Transverse colon (tissue), 4 donors: ENCODE data around the gene DNAJC22.

Experiments used
- POLR2AphosphoS5 ChIP-seq, 3 donors: sonication (generic); formaldehyde crosslinking; IDR thresholded peaks; one replicate each; pipeline ENCODE4 v1.6.1; 2016; ENCODE audit warnings: antibody characterized with exemption in 3 of 3
- TF ChIP-seq, protein P1 (sequence below), 5 experiments: fragments of 200-600 bp in 3 of 5; fragments of 450-650 bp in 2 of 5; sonication (generic) in 3 of 5; IDR thresholded peaks; 1 replicate in 2 of 5; 2 replicates in 3 of 5; pipeline ENCODE4 v1.5.1; 2016 to 2017; ENCODE audit warnings: antibody characterized with exemption in 5 of 5, inconsistent platforms in 3 of 5, mild to moderate bottlenecking in 2 of 5, moderate library complexity in 1 of 5

DNA sequence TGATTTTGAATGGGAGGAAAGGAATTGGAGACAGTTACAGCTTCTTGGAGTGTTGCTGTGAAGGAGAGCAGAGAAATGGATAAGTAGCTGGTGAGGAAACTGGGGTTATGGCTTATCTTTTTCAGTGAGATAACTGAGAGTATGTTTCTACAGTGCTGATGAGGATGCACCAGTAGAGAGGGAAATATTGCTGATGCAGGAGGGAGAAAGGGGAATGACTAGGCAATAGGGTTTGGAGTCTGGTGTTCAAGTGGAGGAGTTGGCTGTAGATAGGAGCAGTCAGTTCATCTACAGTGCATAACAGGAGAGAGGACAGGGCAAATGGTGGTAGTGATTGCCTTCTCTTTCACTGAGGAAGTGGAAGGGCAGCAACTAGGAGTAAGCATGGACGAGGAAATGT lies 53.6 kb downstream of the DNAJC22 start:
- TF ChIP-seq, protein P1, sequence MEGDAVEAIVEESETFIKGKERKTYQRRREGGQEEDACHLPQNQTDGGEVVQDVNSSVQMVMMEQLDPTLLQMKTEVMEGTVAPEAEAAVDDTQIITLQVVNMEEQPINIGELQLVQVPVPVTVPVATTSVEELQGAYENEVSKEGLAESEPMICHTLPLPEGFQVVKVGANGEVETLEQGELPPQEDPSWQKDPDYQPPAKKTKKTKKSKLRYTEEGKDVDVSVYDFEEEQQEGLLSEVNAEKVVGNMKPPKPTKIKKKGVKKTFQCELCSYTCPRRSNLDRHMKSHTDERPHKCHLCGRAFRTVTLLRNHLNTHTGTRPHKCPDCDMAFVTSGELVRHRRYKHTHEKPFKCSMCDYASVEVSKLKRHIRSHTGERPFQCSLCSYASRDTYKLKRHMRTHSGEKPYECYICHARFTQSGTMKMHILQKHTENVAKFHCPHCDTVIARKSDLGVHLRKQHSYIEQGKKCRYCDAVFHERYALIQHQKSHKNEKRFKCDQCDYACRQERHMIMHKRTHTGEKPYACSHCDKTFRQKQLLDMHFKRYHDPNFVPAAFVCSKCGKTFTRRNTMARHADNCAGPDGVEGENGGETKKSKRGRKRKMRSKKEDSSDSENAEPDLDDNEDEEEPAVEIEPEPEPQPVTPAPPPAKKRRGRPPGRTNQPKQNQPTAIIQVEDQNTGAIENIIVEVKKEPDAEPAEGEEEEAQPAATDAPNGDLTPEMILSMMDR (IDR thresholded peaks at IDR 0.05), result no peak
- no peak for TF ChIP-seq POLR2AphosphoS5 (IDR thresholded peaks at IDR 0.05)
